Caco-2 (cell line): ENCODE measurements around the gene AUTS2. TPM values are rescaled to one million over a fixed set of nuclear protein-coding genes. Genes with fewer than 3 reads are reported as not detected.

Experiments used
- BruUV-seq: library from RNA; stranded (reverse); fragments of 400-500 nt; replicated peaks from 2 replicates; lab custom pipeline; 2021; lab: Mats Ljungman, UMichigan
- CTCF ChIA-PET: fragments of 300-600 bp; sonication (Branson Sonifier 250); formaldehyde crosslinking; loops from one replicate; lab custom pipeline; 2022; ENCODE audit warnings: antibody characterized with exemption; lab: Charles Lee
- POLR2A ChIA-PET: fragments of 300-600 bp; sonication (Branson Sonifier 250); formaldehyde crosslinking; loops from one replicate; lab custom pipeline; 2022; ENCODE audit warnings: antibody characterized with exemption; lab: Charles Lee
- DNase-seq, 2 experiments: peaks; one replicate each; pipeline versions ENCODE4 v3.0.0 to v3.0.0-alpha.2; 2020 to 2022
- H3K27me3 ChIP-seq: replicated peaks from 2 replicates; pipeline ENCODE4 v1.6.0; 2011; ENCODE audit warnings: low read length; ENCODE audit not compliant: control insufficient read depth, insufficient read depth
- H3K36me3 ChIP-seq: 2 replicates; pipeline ENCODE4 v1.5.1; 2011; ENCODE audit warnings: low read length; ENCODE audit not compliant: control insufficient read depth, insufficient read depth
- H3K4me1 ChIP-seq: fragments of 250-450 bp; sonication (Bioruptor Pico); 2 replicates; pipeline ENCODE4 v1.5.1; 2020; ENCODE audit warnings: mild to moderate bottlenecking
- H3K4me3 ChIP-seq: 2 replicates; pipeline ENCODE4 v1.5.1; 2011; ENCODE audit warnings: low read depth, mild to moderate bottlenecking, control low read depth, low read length
- H3K9me3 ChIP-seq: fragments of 250-450 bp; sonication (Bioruptor Pico); 2 replicates; pipeline ENCODE4 v1.5.1; 2020; ENCODE audit warnings: mild to moderate bottlenecking, moderate library complexity
- H3K27ac Mint-ChIP-seq: one replicate; pipeline ENCODE4 v1.8.0; 2022; ENCODE audit warnings: mixed read lengths; ENCODE audit not compliant: unreplicated experiment
- H3K27me3 Mint-ChIP-seq: one replicate; pipeline ENCODE4 v1.8.0; 2022; ENCODE audit warnings: mixed read lengths; ENCODE audit not compliant: insufficient read depth, unreplicated experiment
- H3K36me3 Mint-ChIP-seq: one replicate; pipeline ENCODE4 v1.8.0; 2022; ENCODE audit warnings: mild to moderate bottlenecking, mixed read lengths; ENCODE audit not compliant: insufficient read depth, unreplicated experiment
- H3K4me1 Mint-ChIP-seq: one replicate; pipeline ENCODE4 v1.8.0; 2022; ENCODE audit warnings: low read depth, mixed read lengths; ENCODE audit not compliant: unreplicated experiment
- H3K4me3 Mint-ChIP-seq: one replicate; pipeline ENCODE4 v1.8.0; 2022; ENCODE audit warnings: mild to moderate bottlenecking, moderate library complexity, mixed read lengths; ENCODE audit not compliant: unreplicated experiment
- H3K9me3 Mint-ChIP-seq: one replicate; pipeline ENCODE4 v1.8.0; 2022; ENCODE audit warnings: mixed read lengths; ENCODE audit not compliant: unreplicated experiment
- CTCF ChIP-seq, 2 experiments: fragments of 200-600 bp in 1 of 2; IDR thresholded peaks; 1 replicate in 1 of 2; 2 replicates in 1 of 2; pipeline versions ENCODE4 v1.5.1 to v1.8.0; 2011 to 2022; ENCODE audit warnings: antibody characterized with exemption in 1 of 2, control low read depth in 1 of 2, inconsistent platforms in 1 of 2, low read depth in 1 of 2, low read length in 1 of 2, mild to moderate bottlenecking in 1 of 2, moderate library complexity in 1 of 2; ENCODE audit not compliant: insufficient read depth in 1 of 2, severe bottlenecking in 1 of 2, unreplicated experiment in 1 of 2
- intact Hi-C: fragments of 100-400 bp; cut with micrococcal nuclease; formaldehyde crosslinking; loops from one replicate; pipeline ENCODE4 v1.10.0; 2022; ENCODE audit not compliant: unreplicated experiment
- total RNA-seq: library from RNA; stranded (reverse); gene quantifications from 2 replicates; pipeline ENCODE4 v1.2.3, GENCODE V29; 2022

Gene AUTS2
- total RNA-seq, 1 experiment from 2014 or later: 37.1 TPM

GRCh38 chr7:70674571-70675010, 1076.3 kb downstream of the AUTS2 start:
- Histone ChIP-seq H3K36me3 (no peaks in the 10 kb centered on the region), H3K4me1 (no peaks in the 10 kb centered on the region), H3K27me3 (no peaks in the 10 kb centered on the region), H3K4me3 (no peak overlapping the region), H3K9me3 (no peaks in the 10 kb centered on the region)
- H3K36me3 Mint-ChIP-seq: no peaks in the 10 kb centered on the region
- no peak for DNase-seq
- no peak overlapping the region for H3K4me3 Mint-ChIP-seq
- BruUV-seq: no TSS peak
- peaks cover 6% of the 10 kb centered on the region for H3K4me1 Mint-ChIP-seq
- TF ChIP-seq CTCF (IDR thresholded peaks at IDR 0.05; ENCODE audit: insufficient read depth in 1 of 2, low read depth in 1 of 2, low read length in 1 of 2, severe bottlenecking in 1 of 2, unreplicated experiment in 1 of 2): no peak
- intact Hi-C loops: no loop called here
- H3K9me3 Mint-ChIP-seq: no peaks in the 10 kb centered on the region
- POLR2A ChIA-PET: no interaction called here
- peaks cover 5% of the 10 kb centered on the region for H3K27me3 Mint-ChIP-seq
- CTCF ChIA-PET: interaction anchor here (0.5 kb wide), 1 partner anchor 55 kb away, joined by 3 read pairs; no protein-coding TSS in a partner anchor
- no peak overlapping the region for H3K27ac Mint-ChIP-seq

- no peaks in the 10 kb centered on the region for H3K27me3 ChIP-seq
- no peak overlapping the region for H3K4me3 ChIP-seq
- ChIA-PET POLR2A (no interaction called here), CTCF (no interaction called here)
- Mint-ChIP-seq H3K4me1 (peaks cover 6% of the 10 kb centered on the region), H3K27me3 (peaks cover 5% of the 10 kb centered on the region), H3K36me3 (no peaks in the 10 kb centered on the region), H3K27ac (no peak overlapping the region), H3K9me3 (no peaks in the 10 kb centered on the region), H3K4me3 (no peak overlapping the region)
- no peaks in the 10 kb centered on the region for H3K9me3 ChIP-seq
- H3K36me3 ChIP-seq: no peaks in the 10 kb centered on the region
- DNase-seq: no peak
- TF ChIP-seq CTCF (IDR thresholded peaks at IDR 0.05; ENCODE audit: insufficient read depth in 1 of 2, low read depth in 1 of 2, low read length in 1 of 2, severe bottlenecking in 1 of 2, unreplicated experiment in 1 of 2): no peak
- H3K4me1 ChIP-seq: no peaks in the 10 kb centered on the region
- intact Hi-C loops: no loop called here
- no TSS peak for BruUV-seq
Measured at GRCh38 chr7:70676243-70676642, 1078.0 kb downstream of the AUTS2 start.

GRCh38 chr7:70678621-70679251, 1080.5 kb downstream of the AUTS2 start:
- H3K9me3 ChIP-seq: no peaks in the 10 kb centered on the region
- H3K4me3 Mint-ChIP-seq: no peak overlapping the region

More at GRCh38 chr7:70678621-70679251, 1080.5 kb downstream of the AUTS2 start:
- Mint-ChIP-seq H3K9me3 (no peaks in the 10 kb centered on the region), H3K36me3 (no peaks in the 10 kb centered on the region), H3K27ac (no peak overlapping the region), H3K27me3 (peaks cover 5% of the 10 kb centered on the region), H3K4me1 (peaks cover 6% of the 10 kb centered on the region)
- H3K4me3 ChIP-seq: no peak overlapping the region
- no peaks in the 10 kb centered on the region for H3K4me1 ChIP-seq
- ChIA-PET CTCF (interaction anchor here (0.6 kb wide), 1 partner anchor 97 kb away, joined by 4 read pairs; no protein-coding TSS in a partner anchor), POLR2A (no interaction called here)
- no peak for DNase-seq
- H3K36me3 ChIP-seq: no peaks in the 10 kb centered on the region
- no peaks in the 10 kb centered on the region for H3K27me3 ChIP-seq
- intact Hi-C loops: no loop called here
- TF ChIP-seq CTCF (IDR thresholded peaks at IDR 0.05; ENCODE audit: insufficient read depth in 1 of 2, low read depth in 1 of 2, low read length in 1 of 2, severe bottlenecking in 1 of 2, unreplicated experiment in 1 of 2): no peak
- BruUV-seq: no TSS peak
